A673 (cell line): ENCODE data around the gene PRKX.

Experiments used
- EZH2 ChIP-seq: fragments of 200-600 bp; sonication (generic); IDR thresholded peaks from 2 replicates; pipeline ENCODE4 v1.6.1; 2017; ENCODE audit warnings: borderline replicate concordance, low read depth, mild to moderate bottlenecking, mixed read lengths, antibody characterized with exemption, low read length; ENCODE audit not compliant: poor library complexity, severe bottlenecking
- TF ChIP-seq, protein P1 (sequence below): fragments of 300-800, 200-600 bp; sonication (generic); conservative IDR thresholded peaks from 2 replicates; pipeline ENCODE4 v1.5.1; 2017; ENCODE audit warnings: low read depth, mild to moderate bottlenecking, antibody characterized with exemption, low read length, moderate library complexity, mixed read lengths

DNA sequence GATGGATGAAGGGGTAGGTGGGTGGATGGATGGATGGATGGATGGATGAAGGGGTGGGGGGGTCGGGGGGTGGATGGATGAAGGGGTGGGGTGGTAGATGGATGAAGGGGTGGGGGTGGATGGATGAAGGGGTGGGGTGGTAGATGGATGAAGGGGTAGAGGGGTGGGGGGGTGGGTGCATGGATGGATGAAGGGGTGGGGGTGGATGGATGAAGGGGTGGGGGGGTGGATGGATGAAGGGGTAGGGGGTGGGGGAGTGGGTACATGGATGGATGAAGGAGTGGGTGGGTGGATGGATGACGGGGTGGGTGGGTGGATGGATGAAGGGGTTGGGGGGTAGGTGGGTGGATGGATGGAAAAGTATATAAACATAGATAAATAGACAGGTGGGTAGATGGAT, 74.2 kb downstream of the PRKX start:
- TF ChIP-seq, protein P1, sequence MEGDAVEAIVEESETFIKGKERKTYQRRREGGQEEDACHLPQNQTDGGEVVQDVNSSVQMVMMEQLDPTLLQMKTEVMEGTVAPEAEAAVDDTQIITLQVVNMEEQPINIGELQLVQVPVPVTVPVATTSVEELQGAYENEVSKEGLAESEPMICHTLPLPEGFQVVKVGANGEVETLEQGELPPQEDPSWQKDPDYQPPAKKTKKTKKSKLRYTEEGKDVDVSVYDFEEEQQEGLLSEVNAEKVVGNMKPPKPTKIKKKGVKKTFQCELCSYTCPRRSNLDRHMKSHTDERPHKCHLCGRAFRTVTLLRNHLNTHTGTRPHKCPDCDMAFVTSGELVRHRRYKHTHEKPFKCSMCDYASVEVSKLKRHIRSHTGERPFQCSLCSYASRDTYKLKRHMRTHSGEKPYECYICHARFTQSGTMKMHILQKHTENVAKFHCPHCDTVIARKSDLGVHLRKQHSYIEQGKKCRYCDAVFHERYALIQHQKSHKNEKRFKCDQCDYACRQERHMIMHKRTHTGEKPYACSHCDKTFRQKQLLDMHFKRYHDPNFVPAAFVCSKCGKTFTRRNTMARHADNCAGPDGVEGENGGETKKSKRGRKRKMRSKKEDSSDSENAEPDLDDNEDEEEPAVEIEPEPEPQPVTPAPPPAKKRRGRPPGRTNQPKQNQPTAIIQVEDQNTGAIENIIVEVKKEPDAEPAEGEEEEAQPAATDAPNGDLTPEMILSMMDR: no peak
- no peak for TF ChIP-seq EZH2
